OCI-LY7 (cell line): ENCODE data around the gene AOPEP. TPM values are rescaled to one million over a fixed set of nuclear protein-coding genes. Genes with fewer than 3 reads are reported as not detected.

Experiments
- BruUV-seq: library from RNA; stranded (reverse); fragments of 400-500 nt; replicated peaks from 2 replicates; lab custom pipeline; 2021; lab: Mats Ljungman, UMichigan
- CTCF ChIA-PET: fragments of 300-600 bp; sonication (Branson Sonifier 250); formaldehyde crosslinking; loops from one replicate; lab custom pipeline; 2022; ENCODE audit warnings: antibody characterized with exemption; ENCODE audit not compliant: unreplicated experiment; lab: Charles Lee
- POLR2A ChIA-PET: fragments of 300-600 bp; sonication (Branson Sonifier 250); formaldehyde crosslinking; loops from one replicate; lab custom pipeline; 2022; ENCODE audit warnings: antibody characterized with exemption; lab: Charles Lee
- DNase-seq: peaks from one replicate; pipeline ENCODE4 v3.0.0-alpha.2; 2015; ENCODE audit warnings: low spot score
- H2AFZ ChIP-seq: fragments of 200-600 bp; sonication (generic), shearing (Covaris generic); 2 replicates; pipeline ENCODE4 v1.6.1; 2014; ENCODE audit warnings: mild to moderate bottlenecking, antibody characterized with exemption, low read length, moderate library complexity
- H3K27ac ChIP-seq: fragments of 200-600 bp; sonication (generic); 2 replicates; pipeline ENCODE4 v1.5.1; 2014; ENCODE audit warnings: mixed run types, low read depth, mild to moderate bottlenecking, moderate library complexity, low read length, inconsistent platforms; ENCODE audit not compliant: poor library complexity, severe bottlenecking
- H3K36me3 ChIP-seq: fragments of 200-600 bp; sonication (generic); 2 replicates; pipeline ENCODE4 v1.6.1; 2014; ENCODE audit warnings: mild to moderate bottlenecking, antibody characterized with exemption, low read length, moderate library complexity, mixed read lengths; ENCODE audit not compliant: insufficient read depth
- H3K4me1 ChIP-seq: fragments of 200-600 bp; sonication (generic); 2 replicates; pipeline ENCODE4 v1.5.1; 2014; ENCODE audit warnings: mild to moderate bottlenecking, low read length; ENCODE audit not compliant: insufficient read depth, poor library complexity, severe bottlenecking
- H3K4me2 ChIP-seq: fragments of 200-600 bp; sonication (generic); 2 replicates; pipeline ENCODE4 v1.6.1; 2014; ENCODE audit warnings: mild to moderate bottlenecking, low read length
- H3K4me3 ChIP-seq: fragments of 200-600 bp; sonication (generic); 2 replicates; pipeline ENCODE4 v1.5.1; 2014; ENCODE audit warnings: mild to moderate bottlenecking, low read depth, low read length; ENCODE audit not compliant: poor library complexity, severe bottlenecking
- H3K79me2 ChIP-seq: fragments of 200-600 bp; sonication (generic); 2 replicates; pipeline ENCODE4 v1.6.1; 2016; ENCODE audit warnings: low read depth, mild to moderate bottlenecking, low read length, moderate library complexity, mixed read lengths; ENCODE audit not compliant: insufficient read depth
- H3K9me2 ChIP-seq: fragments of 200-600 bp; sonication (generic); 2 replicates; pipeline ENCODE4 v1.6.1; 2016; ENCODE audit warnings: mild to moderate bottlenecking, low read length, mixed read lengths; ENCODE audit not compliant: insufficient read depth
- H3K9me3 ChIP-seq: fragments of 200-600 bp; sonication (generic); 2 replicates; pipeline ENCODE4 v1.6.1; 2014; ENCODE audit warnings: mild to moderate bottlenecking, mixed run types, low read length, mixed read lengths
- H4K20me1 ChIP-seq: fragments of 200-600 bp; sonication (generic); 2 replicates; pipeline ENCODE4 v1.6.1; 2014; ENCODE audit warnings: mild to moderate bottlenecking, antibody characterized with exemption, low read length, moderate library complexity, mixed read lengths; ENCODE audit not compliant: insufficient read depth
- CTCF ChIP-seq: fragments of 200-600 bp; sonication (generic); conservative IDR thresholded peaks from 2 replicates; pipeline ENCODE4 v1.5.1; 2014; ENCODE audit warnings: mild to moderate bottlenecking, antibody characterized with exemption, low read length, moderate library complexity, mixed read lengths
- EZH2phosphoT487 ChIP-seq: fragments of 200-600 bp; sonication (generic); IDR thresholded peaks from 2 replicates; pipeline ENCODE4 v1.6.1; 2018; ENCODE audit warnings: low read depth, borderline replicate concordance, mild to moderate bottlenecking, mixed run types, antibody characterized with exemption, low read length, moderate library complexity, mixed read lengths
- intact Hi-C: fragments of 100-400 bp; cut with micrococcal nuclease; formaldehyde crosslinking; loops from one replicate; pipeline ENCODE4 v1.10.0; 2022; ENCODE audit not compliant: unreplicated experiment
- total RNA-seq, 2 experiments: library from RNA; depleted of rRNA in 1 of 2; stranded (reverse); fragments of >200 nt in 1 of 2; shearing (Covaris generic) in 1 of 2; gene quantifications; 2 replicates each; pipeline ENCODE4 v1.2.3, GENCODE V29; 2014 to 2022

AOPEP gene
- total RNA-seq, 2 experiments from 2014 or later = 17.3 to 24.3 TPM

GRCh38 chr9:94944626-94945025 is 218.1 kb downstream of the AOPEP start:
- Histone ChIP-seq H3K4me1 (no peaks in the 10 kb centered on the region), H4K20me1 (no peaks in the 10 kb centered on the region), H3K79me2 (no peaks in the 10 kb centered on the region), H3K9me2 (no peaks in the 10 kb centered on the region), H3K4me3 (no peak overlapping the region), H3K4me2 (no peak overlapping the region), H3K36me3 (no peaks in the 10 kb centered on the region), H3K9me3 (no peaks in the 10 kb centered on the region), H3K27ac (no peak overlapping the region), H2AFZ (no peak overlapping the region)
- TF ChIP-seq EZH2phosphoT487 (no peak), CTCF (no peak)
- CTCF ChIA-PET = no interaction called here
- POLR2A ChIA-PET = no interaction called here
- no TSS peak for BruUV-seq
- intact Hi-C loops = no loop called here
- no peak for DNase-seq

DNA sequence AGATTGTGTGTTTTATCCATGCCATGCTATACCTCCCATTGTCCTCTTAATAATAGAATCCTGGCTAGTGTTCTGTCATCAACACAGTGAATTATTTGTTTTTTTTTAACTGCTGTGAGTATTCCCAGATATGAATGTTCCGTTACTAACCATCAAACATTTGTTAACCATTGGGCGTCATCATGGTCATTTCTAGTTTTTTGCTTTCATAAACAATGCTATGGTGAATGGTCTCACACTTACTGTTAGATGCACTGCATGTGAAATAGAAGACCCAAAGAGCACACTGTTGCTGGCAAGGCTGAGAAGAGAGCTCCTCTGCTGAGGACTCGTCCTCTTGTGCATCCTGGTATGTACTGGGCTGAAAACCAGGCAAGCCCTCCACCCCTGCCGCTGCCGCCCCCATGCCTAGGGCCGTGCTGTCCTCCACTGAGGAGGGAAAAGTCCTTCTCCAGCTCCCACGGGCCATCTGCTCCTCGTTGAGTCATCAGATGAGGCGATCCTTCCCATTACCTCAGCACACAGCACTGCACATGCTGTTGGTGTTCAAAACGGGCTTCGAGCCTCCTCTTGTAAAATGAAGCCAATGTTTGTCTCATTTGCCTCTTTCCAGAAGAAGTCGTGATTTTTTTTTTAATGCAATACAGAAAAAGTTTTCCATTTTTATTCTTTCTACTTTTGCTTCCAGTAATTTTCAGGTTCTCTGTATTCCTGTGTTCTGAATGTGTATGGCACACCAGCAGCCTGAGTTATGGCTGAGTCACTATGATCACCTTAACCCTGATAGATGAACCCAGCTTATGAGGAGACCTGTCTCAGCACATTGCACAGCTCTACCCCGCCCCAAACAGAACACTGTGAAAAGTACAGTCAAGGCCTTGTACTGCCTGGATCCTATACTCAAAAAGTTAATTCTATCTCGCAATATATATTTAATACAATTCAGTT is 219.0 kb downstream of the AOPEP start:
- H3K4me2 ChIP-seq = no peak overlapping the region
- TF ChIP-seq CTCF (no peak), EZH2phosphoT487 (no peak)
- H2AFZ ChIP-seq = no peak overlapping the region
- intact Hi-C loops = no loop called here
- no peaks in the 10 kb centered on the region for H3K9me3 ChIP-seq
- H4K20me1 ChIP-seq = no peaks in the 10 kb centered on the region
- no TSS peak for BruUV-seq
- ChIA-PET POLR2A (no interaction called here), CTCF (no interaction called here)
- no peaks in the 10 kb centered on the region for H3K36me3 ChIP-seq
- H3K79me2 ChIP-seq = no peaks in the 10 kb centered on the region
- H3K4me1 ChIP-seq = no peaks in the 10 kb centered on the region
- H3K4me3 ChIP-seq = no peak overlapping the region
- no peaks in the 10 kb centered on the region for H3K9me2 ChIP-seq
- H3K27ac ChIP-seq = no peak overlapping the region
- no peak for DNase-seq

DNA sequence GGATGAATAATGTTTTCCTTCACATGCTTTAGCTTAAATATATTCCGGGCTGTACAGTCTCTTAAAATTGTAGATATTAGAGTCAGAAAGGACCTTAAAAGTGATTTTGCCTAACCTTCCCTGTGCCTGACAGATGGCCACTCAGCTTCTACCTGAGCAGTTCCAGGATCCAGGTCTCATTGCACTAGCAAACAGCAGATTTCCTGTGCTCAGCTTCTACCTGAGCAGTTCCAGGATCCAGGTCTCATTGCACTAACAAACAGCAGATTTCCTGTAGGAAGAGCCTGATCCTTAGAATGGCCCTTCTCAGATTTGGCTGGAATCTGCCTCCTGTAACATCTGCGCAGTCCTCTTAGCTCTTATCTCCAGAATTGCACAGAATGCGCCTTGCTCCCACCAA is 219.8 kb downstream of the AOPEP start:
- no peak for DNase-seq
- no peaks in the 10 kb centered on the region for H3K79me2 ChIP-seq
- no peak overlapping the region for H2AFZ ChIP-seq
- H3K4me1 ChIP-seq = no peaks in the 10 kb centered on the region
- TF ChIP-seq CTCF = no peak
- no peak for TF ChIP-seq EZH2phosphoT487
- ChIA-PET POLR2A (no interaction called here), CTCF (no interaction called here)
- BruUV-seq = no TSS peak
- H4K20me1 ChIP-seq = no peaks in the 10 kb centered on the region
- no peaks in the 10 kb centered on the region for H3K9me3 ChIP-seq
- no peak overlapping the region for H3K4me2 ChIP-seq
- no peaks in the 10 kb centered on the region for H3K9me2 ChIP-seq
- H3K4me3 ChIP-seq = no peak overlapping the region
- intact Hi-C loops = no loop called here
- H3K27ac ChIP-seq = no peak overlapping the region
- no peaks in the 10 kb centered on the region for H3K36me3 ChIP-seq
